ENCODE data around the gene SOWAHC.
"Not testable (repeated sequence)": the region's sequence is repeated elsewhere in the genome, so short reads cannot be mapped to it uniquely, and the experiment has no call there.

The SOWAHC gene

DNA sequence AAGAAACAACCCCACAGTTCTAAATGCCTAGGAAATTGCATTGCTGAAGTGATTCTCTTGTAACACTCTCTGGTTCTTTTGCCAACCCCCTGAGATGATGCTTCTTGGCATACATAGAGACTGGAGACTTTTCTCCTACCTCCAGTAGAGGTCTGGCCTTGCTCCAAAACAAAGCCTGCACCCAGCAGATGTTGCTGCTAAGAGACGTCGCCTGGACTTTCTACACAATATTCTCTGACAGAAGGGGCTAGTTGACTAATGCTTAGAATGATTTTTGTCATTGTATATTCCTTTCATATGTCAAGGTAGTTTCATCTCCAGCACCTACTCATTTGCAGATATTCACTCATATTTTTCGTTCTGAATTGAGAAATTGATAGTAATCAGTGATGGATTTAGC, 24.6 kb downstream of the SOWAHC start:
- TF ChIP-seq, protein P1, sequence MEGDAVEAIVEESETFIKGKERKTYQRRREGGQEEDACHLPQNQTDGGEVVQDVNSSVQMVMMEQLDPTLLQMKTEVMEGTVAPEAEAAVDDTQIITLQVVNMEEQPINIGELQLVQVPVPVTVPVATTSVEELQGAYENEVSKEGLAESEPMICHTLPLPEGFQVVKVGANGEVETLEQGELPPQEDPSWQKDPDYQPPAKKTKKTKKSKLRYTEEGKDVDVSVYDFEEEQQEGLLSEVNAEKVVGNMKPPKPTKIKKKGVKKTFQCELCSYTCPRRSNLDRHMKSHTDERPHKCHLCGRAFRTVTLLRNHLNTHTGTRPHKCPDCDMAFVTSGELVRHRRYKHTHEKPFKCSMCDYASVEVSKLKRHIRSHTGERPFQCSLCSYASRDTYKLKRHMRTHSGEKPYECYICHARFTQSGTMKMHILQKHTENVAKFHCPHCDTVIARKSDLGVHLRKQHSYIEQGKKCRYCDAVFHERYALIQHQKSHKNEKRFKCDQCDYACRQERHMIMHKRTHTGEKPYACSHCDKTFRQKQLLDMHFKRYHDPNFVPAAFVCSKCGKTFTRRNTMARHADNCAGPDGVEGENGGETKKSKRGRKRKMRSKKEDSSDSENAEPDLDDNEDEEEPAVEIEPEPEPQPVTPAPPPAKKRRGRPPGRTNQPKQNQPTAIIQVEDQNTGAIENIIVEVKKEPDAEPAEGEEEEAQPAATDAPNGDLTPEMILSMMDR (IDR thresholded peaks at IDR 0.05; ENCODE audit: extremely low read depth, missing control alignments), result no peak
- no peak for DNase-seq (ENCODE audit: low spot score)

DNA sequence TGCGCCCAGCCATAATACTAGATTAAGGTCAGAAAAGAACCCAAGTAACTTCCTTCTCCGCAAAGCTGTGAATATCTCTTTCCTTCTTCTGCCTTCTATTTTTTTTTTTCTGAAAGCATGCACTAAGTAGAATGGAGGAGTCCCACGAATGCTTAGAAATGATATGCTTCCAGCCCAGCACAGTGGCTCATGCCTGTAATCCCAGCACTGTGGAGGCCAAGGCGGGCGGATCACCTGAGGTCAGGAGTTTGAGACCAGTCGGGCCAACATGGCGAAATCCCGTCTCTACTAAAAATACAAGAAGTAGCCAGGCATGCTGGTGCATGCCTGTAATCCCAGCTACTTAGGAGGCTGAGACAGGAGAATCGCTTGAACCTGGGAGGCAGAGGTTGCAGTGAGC, 25.8 kb downstream of the SOWAHC start:
- DNase-seq (ENCODE audit: low spot score), result not testable (repeated sequence)

DNA sequence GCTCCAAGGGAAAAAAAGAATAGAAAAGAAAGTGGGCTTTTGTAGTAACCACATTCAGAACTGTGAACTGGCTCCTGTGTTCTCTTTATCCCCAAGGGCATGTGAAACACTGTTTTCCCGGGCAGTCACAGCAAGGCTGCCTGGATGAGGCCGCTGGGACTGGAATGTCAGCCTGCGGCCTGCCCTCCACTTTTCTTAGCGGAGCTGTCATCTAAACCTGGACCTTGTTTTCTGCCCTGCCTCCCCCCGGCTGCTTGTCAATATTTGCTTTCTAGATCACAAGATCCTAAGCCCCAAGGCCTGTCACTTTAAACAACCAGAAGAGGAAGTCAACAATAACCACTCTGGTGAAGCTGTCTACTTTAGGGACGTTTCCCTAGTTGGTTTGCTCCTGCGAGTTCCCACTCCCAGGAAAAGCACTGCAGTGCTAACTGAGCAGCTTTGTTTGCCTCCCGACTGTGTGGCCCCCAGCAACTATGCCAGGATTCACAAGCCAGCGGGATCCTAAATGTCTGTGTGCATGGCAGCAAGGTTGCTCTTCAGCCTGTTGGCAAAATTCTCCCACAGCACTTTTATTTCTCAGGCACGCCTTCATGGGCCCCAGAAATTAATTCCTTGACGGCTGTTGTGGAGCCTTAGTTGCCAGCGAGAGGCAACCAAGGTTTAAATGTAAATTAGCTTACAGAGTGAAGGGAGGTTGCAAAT, 30.6 kb downstream of the SOWAHC start:
- no peak for DNase-seq (ENCODE audit: low spot score)
- TF ChIP-seq, protein P1 (IDR thresholded peaks at IDR 0.05; ENCODE audit: extremely low read depth, missing control alignments), result no peak

DNA sequence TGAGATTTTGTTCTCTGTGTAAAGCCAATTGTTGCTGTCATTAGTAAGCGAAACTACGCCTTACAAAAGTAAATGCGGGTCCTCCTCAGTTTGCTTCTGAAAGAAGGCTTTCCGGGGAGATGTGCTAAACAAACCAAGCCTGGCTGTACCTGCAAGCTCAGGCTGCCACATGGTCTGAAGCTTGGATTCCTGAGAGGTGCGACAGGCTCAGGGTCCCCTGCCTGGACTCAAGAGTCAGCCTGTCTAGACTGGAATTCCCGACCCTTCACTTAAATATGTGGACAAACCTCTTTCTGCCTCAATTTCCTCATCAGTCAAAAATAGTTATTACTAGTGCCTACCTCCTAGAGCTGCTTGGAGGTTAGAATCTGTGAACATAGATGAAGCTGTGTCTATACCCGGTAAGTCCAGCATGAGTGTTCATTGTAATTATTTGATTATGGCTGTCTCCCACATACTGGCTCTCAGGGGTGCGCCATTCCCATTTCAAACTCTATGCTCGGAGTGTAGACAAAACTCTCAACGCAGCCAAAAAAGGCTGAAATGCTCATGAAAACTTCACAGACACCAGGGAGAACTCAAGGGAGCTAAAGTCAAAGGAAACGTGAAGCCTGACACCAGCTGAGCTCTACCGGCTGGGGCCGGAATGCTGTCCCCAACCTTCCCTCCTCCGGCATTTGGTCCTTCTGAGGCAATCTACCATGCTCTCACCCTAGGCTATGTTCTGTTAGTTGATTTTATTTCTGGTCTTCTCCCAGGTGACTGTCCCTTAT, 31.4 kb downstream of the SOWAHC start:
- TF ChIP-seq, protein P1 (IDR thresholded peaks at IDR 0.05; ENCODE audit: extremely low read depth, missing control alignments), result no peak

DNA sequence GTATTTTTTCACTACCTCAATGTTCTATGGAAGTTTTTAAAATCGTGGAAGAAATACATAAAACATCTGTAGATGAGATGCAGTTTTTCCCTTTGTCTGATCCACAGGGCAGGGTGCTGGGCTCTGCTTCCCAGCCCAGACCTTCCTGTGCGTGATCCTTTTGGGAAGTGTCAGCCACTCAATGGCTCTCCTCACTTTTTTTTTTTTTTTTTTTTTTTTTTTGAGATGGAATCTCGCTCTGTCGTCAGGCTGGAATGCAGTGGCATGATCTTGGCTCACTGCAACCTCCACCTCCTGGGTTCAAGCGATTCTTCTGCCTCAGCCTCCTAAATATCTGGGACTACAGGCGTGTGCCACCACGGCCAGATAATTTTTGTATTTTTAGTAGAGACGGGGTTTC, 32.8 kb downstream of the SOWAHC start:
- no peak for DNase-seq (ENCODE audit: low spot score)
- TF ChIP-seq, protein P1 (IDR thresholded peaks at IDR 0.05; ENCODE audit: extremely low read depth, missing control alignments), result no peak

More for the DNA sequence above, 31.4 kb downstream of the SOWAHC start:
- no peak for DNase-seq (ENCODE audit: low spot score)

DNA sequence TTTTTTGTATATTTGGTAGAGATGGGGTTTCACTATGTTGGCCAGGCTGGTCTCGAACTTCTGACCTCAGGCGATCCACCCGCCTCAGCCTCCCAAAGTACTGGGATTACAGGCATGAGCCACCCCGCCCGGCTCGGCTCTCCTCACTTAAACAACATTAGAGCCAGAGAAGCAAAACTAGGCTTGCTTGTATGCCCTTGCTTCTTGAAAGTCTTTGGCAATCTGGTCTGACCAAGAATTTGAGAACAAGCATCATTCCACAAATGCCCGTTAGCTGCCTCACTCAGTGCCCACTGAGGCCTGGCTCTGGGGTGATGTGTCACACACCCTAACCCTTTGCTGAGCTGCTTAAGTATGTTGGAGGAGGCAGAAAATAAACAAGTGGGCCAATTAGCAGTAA, 33.5 kb downstream of the SOWAHC start:
- DNase-seq (ENCODE audit: low spot score), result no peak
- TF ChIP-seq, protein P1 (IDR thresholded peaks at IDR 0.05; ENCODE audit: extremely low read depth, missing control alignments), result no peak

DNA sequence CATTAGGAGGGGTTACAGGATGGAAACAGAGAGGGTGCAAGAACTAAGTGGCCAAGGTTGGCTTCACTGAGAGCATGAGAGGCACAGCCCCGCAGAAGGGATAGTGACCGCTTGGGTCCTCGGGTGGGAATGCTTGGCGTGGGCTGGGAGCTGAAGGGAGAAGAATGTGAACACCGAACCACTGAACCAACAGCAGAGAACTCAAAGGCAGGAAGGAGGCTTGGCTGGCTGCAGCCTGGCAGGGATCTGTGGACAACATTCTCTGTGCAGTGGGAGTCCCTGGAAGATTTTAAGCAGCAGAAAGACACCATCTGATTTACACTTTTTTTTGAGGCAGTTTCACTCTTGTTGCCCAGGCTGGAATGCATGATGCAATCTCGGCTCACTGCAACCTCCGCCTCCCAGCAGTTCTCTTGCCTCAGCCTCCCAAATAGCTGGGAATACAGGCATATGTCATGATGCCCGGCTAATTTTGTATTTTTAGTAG, 33.9 kb downstream of the SOWAHC start:
- TF ChIP-seq, protein P1 (IDR thresholded peaks at IDR 0.05; ENCODE audit: extremely low read depth, missing control alignments), result no peak
- no peak for DNase-seq (ENCODE audit: low spot score)
